Measurements from ENCODE around the gene PCCA.
"Not testable (repeated sequence)": the region's sequence is repeated elsewhere in the genome, so short reads cannot be mapped to it uniquely, and the experiment has no call there.

The PCCA gene

DNA sequence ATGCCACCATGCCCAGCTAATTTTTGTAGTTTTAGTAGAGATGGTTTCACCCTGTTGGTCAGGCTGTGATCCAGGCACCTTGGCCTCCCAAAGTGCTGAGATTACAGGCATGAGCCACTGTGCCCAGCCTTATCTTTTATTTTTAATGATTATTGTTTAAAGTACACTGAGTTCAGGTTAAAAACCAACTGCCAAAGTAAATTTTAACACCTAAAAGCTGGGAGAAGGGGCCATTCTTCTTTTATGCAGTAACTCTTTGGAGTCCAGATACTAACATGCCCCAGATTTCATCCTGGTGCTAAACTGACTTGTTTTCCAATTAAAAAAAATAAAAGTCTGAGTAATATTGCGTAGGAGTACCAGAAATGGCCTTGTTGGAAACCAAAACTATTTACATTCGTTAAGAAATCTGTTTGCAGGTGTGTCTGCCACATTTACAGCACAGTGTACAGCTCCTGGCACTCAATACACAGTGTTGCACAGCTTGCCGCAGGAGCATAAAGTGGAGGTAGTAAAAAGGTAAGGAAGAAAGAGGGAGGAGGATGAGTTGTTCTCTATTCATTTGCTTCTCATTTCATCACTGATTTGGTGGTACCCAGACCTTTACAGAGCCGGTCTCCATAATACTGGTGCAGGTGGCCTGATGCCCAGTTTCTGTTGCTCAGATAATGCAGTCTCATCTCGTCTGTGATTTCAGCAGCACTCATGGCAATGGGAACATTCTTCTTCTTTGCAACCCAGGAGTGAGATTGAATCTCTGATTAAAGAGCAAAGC is 108.9 kb downstream of the PCCA start:
- no peak for DNase-seq

DNA sequence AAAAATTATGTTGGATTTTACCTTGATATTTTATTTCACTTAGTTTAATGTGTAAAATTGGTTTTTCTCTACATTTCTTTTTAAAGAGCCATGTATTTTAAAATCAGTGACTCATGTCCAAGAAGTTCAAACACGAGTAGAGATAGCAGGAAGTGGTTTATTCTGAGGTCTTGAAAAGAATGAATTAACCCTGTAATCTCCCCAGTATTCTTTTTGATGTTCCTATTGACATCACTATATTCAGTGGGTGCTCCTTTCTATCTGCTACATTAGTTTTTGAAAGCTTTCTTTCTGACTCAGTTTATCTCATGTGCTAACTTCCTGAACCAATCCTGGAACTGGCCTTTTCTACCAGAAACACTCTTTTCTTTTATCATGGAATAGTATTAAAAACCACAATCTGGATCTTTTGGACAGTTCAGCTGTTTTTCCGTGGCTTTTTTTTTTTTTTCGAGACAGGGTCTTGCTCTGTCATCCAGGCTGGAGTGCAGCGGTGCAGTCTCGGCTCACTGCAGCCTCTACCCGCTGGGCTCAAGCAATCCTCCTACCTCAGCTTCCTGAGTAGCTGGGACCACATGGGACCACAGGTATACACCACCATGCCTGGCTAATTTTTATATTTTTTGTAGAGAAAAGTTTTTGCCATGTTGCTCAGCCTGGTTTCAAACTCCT is 114.9 kb downstream of the PCCA start:
- DNase-seq, result no peak

DNA sequence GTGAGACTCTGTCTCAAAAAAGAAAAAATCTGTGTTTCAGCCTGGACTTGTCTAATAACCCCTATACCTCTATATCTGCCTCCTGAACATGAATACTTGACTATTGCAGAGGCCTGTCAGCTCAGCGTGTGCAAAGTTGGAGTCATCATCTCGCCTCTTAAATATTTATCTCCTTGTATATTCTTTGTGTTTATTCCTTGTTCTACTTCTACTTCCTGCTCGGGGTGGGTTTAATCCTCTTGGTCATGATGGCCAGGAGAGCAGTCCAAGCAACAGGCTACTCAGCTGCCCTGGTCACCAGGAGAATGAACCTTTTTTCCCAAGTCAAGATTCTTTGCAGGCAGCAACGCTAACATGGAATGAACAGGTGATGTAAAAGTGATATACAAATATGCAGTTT is 119.1 kb downstream of the PCCA start:
- DNase-seq, result no peak

DNA sequence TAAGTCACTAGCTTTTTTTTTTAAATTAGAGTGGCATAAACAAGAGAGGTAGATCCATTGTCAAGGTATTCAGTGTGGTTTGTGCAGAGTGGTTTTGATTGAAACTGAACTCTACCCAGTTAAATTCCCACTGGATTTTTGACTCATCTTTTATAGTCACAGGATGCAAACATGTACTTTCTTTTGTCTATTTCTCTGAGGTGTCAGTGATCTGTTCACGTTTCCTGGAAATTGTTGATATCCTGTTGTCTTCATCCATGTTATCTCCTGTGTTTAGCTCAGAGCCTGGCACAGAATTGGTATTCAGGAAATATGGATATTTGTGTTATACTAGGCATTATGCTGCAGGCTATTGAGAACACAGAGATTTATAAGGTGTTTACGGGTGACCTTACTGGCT is 119.7 kb downstream of the PCCA start:
- no peak for DNase-seq

DNA sequence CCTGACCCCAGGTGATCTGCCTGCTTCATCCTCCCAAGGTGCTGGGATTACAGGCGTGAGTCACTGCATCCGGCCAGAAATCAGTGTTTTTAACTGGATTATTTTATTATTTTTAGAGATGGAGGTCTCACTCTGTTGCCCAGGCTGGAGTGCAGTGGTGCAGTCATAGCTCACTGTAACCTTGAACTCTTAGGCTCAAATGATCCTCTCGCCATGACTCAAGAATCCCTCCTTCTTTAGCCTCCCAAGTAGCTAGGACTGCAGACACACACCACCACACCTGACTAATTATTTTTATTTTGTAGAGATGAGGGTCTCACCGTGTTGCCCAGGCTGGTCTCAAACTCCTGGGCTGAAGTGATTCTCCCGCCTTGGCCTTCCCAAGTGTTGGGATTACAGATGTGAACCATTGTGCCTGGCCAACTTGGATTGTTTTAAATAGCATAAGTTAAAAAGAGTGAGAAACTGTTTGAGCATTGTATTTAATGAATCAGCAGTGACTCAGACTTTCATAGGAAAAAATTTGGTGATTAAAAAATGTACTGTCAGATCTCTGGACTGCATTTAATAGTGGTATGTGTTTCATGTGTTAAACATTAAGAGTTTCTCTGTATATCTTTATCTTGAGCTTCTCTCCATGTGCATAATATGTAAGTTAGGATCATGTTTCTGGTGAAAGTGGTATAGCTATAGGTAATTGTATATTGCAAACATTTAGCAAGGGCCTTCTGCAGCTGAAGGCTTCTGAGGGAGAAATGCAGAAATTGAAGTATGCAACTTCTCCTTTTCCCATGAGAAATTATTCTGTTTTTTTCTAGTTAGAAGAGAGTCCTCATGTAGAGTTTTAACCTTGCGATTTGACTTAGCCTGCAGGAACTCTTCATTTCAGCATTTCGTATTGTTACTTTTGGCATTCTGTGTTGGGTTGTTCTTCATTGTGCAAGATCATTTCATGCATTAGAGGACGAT is 121.2 kb downstream of the PCCA start:
- DNase-seq, result no peak

DNA sequence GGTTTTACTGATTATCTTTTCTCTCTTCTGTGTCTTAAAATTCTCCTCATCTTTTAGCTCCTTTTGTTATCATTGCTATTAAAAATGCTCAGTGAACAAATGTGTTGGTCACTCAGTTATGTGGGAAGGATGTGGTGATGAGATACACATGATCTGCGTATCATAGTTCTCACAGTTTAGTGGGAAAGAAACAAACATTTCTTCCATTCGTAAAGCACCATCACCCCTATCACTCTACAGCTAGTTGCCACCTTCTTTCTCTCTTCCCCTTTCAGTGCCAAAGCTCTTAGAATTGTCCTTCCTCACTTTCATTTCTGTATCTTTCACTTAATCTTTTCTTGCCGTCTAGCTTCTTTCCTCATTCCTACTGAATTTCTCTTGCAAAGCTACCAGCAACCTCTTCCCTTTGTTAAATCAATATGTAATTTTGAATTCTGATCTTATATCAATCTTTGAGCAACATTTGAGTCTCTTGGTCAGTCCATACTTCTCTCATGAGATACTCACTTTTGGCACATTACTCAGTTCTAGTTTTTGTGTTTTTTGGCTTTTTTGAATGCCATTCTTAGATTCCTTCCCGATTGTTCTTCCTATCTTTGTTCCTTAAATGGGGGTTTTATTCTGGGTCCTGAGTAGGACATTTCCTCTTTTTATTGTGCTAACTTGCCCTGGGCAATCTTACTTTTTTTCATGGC is 122.3 kb downstream of the PCCA start:
- DNase-seq, result no peak

DNA sequence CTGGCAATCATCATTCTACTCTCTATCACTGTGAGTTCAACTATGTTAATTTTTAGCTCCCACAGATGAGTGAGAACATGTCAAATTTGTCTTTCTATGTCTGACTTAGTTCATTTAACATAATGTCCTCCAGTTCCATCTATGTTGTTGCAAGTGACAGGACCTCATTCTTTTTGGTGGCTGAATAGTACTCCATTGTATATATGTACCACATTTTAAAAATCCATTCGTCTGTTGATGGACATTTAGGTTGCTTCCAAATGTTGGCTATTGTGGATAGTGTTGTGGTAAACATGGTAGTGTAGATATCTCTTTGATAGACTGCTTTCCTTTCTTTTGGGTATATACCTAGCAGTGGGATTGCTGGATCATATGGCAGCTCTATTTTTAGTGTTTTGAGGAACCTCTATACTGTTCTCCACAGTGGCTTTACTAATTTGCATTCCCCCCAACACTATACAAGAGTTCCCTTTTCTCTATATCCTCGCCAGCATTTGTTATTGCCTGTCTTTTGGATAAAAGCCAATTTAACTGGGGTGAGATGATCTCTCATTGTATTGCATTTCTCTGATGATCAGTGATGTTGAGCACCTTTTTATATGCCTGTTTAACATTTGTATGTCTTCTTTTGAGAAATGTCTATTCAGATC is 124.1 kb downstream of the PCCA start:
- DNase-seq, result no peak

DNA sequence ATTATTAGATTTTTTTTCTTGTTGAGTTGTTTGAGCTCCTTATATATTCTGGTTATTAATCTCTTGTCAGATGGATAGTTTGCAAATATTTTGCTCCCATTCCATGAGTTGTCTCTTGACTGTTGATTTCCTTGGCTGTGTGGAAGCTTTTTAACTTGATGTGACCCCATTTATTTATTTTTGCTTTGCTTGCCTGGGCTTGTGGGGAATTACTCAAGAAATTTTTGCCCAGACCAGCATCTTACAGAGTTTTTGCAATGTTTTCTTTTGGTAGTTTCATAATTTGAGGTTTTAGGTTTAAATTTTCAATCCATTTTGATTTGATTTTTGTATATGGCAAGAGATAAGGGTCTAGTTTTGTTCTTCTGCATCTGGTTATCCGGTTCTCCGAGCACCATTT is 124.7 kb downstream of the PCCA start:
- no peak for DNase-seq

DNA sequence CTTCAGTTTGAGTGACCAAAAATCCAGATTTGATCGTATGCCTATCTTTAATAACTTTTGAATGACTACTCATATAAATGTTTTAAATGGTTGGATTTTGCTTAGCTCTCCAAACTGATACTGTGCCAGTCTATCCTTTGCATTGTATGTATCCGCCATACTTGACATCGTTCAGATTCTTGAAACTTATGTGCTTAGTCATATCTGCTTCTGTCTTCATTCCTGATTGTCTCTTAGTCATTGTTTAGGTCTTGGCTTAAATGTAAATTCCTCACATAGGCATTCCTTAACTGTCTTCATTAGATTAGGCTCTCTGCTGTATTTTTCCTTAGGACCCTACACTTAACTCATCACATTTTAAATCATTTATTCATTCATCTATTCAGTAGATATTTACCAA is 126.0 kb downstream of the PCCA start:
- DNase-seq, result no peak

DNA sequence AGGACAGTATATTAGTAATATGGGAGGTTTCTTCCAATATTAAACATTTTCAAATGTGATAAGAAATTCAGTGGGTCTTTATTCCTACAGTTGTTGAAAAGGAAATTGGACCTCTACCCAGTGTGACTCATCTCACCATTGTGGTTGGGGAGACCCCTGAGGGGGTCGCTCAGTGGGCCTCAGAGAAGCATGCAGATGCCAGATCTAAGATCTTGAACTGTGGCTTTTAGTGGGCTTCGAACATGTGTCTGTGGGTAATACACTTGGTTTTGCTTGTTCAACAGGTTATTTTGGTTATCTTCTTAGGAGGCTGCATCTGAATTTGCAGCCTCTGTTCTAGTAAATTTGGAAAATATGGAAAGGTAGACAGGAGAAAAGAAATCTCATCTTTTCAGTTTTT is 132.3 kb downstream of the PCCA start:
- DNase-seq, result no peak

DNA sequence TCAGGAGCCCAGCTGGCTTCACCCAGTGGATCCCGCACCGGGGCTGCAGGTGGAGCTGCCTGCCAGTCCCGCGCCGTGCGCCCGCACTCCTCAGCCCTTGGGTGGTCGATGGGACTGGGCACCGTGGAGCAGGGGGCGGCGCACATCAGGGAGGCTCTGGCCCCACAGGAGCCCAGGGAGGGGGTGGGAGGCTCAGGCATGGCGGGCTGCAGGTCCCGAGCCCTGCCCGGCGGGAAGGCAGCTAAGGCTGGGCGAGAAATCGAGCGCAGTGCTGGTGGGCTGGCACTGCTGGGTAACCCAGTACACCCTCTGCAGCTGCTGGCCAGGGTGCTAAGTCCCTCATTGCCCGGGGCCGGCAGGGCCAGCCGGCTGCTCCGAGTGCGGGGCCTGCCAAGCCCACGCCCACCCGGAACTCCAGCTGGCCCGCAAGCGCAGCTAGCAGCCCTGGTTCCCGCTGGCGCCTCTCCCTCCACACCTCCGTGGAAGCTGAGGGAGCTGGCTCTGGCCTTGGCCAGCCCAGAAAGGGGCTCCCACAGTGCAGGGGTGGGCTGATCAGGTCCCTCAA is 135.2 kb downstream of the PCCA start:
- not testable (repeated sequence) for DNase-seq

DNA sequence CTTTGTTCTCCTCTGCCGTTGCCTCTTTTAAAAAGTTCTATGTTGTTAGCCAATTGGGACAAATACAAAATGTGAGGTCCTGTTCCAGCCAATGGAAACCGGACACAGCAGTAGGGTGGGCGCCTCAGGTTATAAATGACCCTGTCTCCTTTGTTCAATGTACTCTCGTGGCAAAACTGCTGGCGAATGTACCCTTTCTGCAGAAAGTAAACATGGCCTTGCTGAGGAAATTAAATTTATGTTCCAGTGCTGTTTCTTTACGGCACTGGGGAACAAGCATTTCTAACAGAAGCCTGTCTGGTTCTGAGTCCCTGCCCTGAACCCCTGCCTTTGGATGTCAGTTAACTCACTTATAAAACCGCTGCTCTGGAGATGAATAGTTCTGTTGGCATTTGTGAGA is 140.7 kb downstream of the PCCA start:
- DNase-seq, result no peak

DNA sequence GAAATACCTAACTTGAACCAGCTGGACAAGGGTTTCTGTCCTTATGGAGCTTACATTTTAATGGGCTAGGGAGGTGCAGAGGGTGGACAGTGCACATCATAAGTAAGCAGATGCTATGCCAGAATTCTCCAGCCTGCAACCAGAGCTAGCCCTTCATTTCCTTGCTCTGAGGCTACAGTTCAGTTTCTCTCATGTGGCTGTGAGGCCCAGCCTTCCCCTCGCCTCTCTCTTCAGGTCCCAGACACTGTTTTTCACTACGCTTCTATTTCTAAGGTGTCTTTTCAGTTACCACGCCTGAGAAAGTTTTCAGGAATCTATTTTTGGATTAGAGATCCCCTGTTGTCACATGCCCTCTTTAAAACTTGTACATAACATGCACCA is 141.9 kb downstream of the PCCA start:
- DNase-seq, result no peak

DNA sequence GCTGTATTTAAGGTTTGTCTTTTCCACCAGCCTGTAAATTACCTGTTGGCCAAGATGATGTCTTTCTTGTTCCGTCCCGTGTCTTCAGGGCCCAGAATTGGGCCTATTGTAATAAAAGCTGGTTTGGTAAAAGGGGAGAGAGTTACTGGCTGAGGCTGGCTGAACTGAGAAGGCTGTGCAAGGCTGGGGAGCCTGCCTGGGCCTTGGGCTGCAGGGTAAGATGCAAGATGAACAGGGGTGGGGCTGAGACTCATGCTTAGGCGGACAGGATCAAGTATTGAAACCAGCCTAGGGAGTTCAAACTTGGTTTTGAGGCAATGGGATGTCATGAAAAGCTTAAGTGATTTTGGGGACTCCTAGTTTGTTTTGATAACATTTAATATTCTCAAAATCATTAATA is 142.3 kb downstream of the PCCA start:
- DNase-seq, result no peak

DNA sequence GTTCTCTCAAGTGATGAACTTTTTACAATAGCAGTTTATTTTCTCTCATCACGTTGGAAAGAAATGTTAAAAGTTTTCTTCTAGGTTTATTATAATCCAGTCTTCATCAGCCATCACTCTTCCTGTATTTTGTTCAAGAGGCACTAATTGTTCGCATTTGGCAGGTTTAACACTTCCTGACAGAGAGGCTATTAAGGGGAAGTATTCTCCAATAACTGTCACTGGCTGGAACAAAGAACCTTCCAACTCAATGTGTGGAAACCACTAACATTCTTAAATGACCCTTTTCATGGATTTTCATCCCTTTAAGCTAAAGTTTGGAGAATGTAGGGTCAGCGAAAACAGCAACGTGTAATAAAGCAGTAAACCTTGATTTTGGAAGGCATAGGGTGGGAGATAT is 145.1 kb downstream of the PCCA start:
- DNase-seq, result peak in 1 of 2 experiments; percentile 39

DNA sequence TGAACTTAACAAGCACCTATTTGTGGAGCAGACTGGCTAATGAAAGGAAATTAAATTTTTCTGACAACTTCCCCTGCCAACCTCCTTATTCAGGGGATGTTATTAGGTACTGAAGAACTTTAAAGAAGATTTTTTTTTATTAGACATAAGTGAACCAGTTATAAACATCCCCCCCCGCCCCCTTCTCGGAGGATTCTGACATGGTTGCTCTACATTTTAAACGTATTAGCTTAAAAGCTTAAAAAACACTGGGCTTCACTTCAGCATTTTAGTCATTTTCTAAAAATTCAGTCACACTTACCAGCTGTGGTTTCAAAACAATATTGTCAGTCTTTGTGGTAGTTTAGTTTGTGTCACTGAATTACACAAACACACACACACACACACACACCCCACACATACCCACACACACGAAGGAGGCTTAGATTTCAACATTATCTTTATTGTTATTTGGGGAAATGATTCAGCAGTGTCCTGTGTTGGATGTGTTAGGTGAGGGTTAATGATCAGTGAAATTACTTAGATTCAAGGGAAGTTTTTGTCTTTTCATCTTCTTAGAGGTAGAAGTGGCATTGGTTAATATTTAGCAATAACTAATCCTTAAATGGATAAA is 145.7 kb downstream of the PCCA start:
- no peak for DNase-seq

DNA sequence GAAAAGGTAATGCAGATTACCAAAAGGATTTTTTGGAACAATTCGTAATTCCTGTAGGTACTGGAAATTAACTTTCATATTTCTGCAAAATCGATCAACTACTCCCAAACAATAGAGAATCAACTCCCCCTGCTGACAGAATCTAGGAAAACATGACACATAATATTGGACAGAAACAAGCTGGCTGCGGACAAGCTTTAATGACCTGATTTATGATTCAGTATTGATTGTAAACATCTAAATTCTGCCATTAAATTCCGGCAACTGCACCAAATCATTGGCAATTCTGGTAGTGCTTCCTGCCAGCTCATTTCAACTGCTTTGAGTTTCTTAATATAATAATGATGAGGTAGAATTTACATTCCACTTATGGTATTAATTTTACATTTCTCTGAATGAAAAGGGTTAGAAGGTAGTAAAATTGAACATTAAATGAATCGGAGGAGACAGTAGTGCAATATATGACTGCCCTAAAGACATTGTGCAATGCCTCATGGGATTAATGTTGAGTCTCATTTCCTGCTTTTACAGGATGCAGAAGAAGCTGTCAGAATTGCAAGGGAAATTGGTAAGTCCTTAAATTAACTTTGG is 146.5 kb downstream of the PCCA start:
- DNase-seq, result peak; percentile 29 to 68

DNA sequence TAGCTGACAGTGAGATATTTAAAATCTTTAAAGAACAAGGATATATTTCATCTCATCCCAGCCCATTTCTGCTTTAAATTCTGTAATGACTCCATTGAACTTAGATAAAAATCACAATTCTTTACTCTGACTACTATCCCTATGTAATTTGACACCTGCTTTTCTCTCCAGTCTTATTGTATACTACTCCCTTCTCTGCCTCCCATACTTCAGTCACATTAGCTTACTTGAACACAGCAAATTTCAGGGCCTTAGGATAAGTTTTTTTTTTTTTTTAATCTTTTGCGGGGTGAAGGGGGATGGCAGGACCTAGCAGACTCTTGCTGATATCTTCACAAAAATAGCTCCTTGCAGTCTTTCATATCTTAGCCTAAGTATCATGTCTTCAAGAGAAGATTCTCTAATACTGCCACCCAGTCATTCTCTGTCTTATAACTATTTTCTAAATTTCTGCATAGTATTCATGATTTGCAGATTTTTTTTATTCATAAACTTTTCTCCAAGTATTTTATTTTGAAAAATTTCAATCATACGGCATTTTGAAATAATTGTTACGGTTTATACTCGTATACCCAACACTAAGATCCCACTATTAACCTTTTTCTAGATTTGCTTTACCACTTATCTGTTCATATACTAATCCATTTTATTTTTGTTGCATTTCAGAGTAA is 151.4 kb downstream of the PCCA start:
- no peak for DNase-seq

DNA sequence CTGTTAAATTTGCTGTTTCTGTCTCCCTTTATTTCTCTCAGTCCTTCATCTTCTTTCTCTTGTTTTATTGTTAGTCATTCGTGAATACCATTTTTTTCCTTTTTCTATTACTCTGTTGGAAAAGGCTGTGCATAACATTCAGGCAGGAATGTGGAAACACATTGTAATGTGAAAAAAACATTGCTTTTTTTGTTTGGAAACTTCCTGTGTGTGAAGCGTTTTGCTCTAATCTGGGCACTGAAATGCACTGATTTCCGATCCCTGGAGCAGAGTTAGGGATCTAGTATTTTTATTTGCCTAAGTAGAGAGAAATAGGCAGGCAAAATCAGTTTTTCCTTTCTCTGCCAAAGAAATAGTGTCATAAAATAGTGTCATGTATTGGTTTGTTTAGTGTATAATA is 155.5 kb downstream of the PCCA start:
- no peak for DNase-seq

DNA sequence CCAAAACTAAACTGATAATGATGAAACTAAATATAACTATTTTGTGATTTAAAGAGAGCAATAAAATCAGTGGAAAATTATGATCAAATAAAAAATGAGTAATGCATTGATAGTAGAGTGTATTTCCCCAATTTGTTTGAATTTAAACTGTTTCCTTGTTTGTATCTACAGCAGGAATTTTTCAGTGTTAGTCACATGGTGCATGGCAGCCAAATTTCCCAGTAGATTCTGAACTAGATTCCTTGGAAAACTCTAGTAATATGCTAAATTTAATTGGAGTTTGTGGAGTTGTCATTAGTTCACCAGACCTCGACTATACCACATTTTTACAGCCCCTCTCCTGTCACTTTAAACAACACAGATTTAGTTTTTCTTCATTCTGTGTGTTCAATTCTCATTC is 156.2 kb downstream of the PCCA start:
- DNase-seq, result no peak

DNA sequence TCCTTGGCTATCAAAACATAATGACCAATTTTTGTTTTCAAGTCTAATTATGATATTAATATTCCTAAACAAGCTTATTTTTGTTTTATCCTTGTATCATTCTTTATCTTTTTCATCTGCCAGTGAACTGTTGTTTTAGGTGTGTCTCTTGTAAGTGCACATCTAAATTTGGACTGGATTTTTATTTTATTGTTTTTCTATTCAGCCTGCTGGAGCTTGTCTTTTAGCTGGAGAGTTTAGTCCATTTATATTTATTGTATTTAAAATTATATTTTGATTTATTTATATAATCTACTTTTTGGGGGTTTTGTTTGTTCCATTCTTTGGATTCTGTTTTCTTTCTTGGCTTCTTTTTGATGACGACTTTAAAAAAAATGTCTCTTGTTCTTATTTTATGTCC is 159.0 kb downstream of the PCCA start:
- no peak for DNase-seq

Measured in NCI-H446 (cell line).